HEK293T (cell line): ENCODE data around the gene RAB32.

ENCODE experiments used
- CTCF ChIA-PET: fragments of 350-600 bp; formaldehyde crosslinking; extraction: SDS; loops from one replicate; lab custom pipeline; 2021; ENCODE audit warnings: antibody characterized with exemption, inconsistent platforms; lab: Yijun Ruan, JAX
- POLR2A ChIA-PET: fragments of 350-600 bp; formaldehyde crosslinking; extraction: SDS; loops from one replicate; lab custom pipeline; 2020; ENCODE audit warnings: antibody characterized with exemption, inconsistent platforms; lab: Yijun Ruan, JAX
- DNase-seq: peaks from one replicate; pipeline ENCODE4 v3.0.0; 2012; ENCODE audit warnings: mixed read lengths; ENCODE audit errors: extremely low spot score
- ARNT ChIP-seq: fragments of 450-650 bp; IDR thresholded peaks from 2 replicates; pipeline ENCODE4 v1.6.1; 2017; ENCODE audit warnings: mild to moderate bottlenecking
- BHLHE40 ChIP-seq: fragments of 450-650 bp; IDR thresholded peaks from 2 replicates; pipeline ENCODE4 v1.6.1; 2016; ENCODE audit warnings: mild to moderate bottlenecking, moderate library complexity, borderline replicate concordance
- CTBP1 ChIP-seq: fragments of 450-650 bp; IDR thresholded peaks from 2 replicates; pipeline ENCODE4 v1.6.1; 2016; ENCODE audit warnings: borderline replicate concordance
- ELF4 ChIP-seq: fragments of 450-650 bp; IDR thresholded peaks from 2 replicates; pipeline ENCODE4 v1.6.1; 2017; ENCODE audit warnings: antibody characterized with exemption
- FOXA1 ChIP-seq: fragments of 450-650 bp; IDR thresholded peaks from 2 replicates; pipeline ENCODE4 v1.6.1; 2016; ENCODE audit warnings: mild to moderate bottlenecking
- FOXK2 ChIP-seq: fragments of 450-650 bp; IDR thresholded peaks from 2 replicates; pipeline ENCODE4 v1.6.1; 2016; ENCODE audit warnings: mild to moderate bottlenecking
- FOXM1 ChIP-seq: fragments of 450-650 bp; IDR thresholded peaks from 2 replicates; pipeline ENCODE4 v1.6.1; 2017; ENCODE audit warnings: mild to moderate bottlenecking, borderline replicate concordance
- HDGF ChIP-seq: fragments of 450-650 bp; IDR thresholded peaks from 2 replicates; pipeline ENCODE4 v1.6.1; 2017; ENCODE audit warnings: antibody characterized with exemption, borderline replicate concordance
- L3MBTL2 ChIP-seq: fragments of 450-650 bp; conservative IDR thresholded peaks from 2 replicates; pipeline ENCODE4 v1.6.1; 2016; ENCODE audit warnings: mild to moderate bottlenecking
- LEF1 ChIP-seq: fragments of 450-650 bp; IDR thresholded peaks from 2 replicates; pipeline ENCODE4 v1.6.1; 2017; ENCODE audit warnings: mild to moderate bottlenecking, borderline replicate concordance
- NFRKB ChIP-seq: fragments of 450-650 bp; IDR thresholded peaks from 2 replicates; pipeline ENCODE4 v1.6.1; 2016; ENCODE audit warnings: mild to moderate bottlenecking, moderate library complexity
- PKNOX1 ChIP-seq: fragments of 450-650 bp; IDR thresholded peaks from 2 replicates; pipeline ENCODE4 v1.6.1; 2016
- SP1 ChIP-seq: fragments of 450-650 bp; IDR thresholded peaks from 2 replicates; pipeline ENCODE4 v1.6.1; 2017
- SUZ12 ChIP-seq: fragments of 450-650 bp; IDR thresholded peaks from 2 replicates; pipeline ENCODE4 v1.6.1; 2016; ENCODE audit warnings: mild to moderate bottlenecking
- TARDBP ChIP-seq: fragments of 450-650 bp; IDR thresholded peaks from 2 replicates; pipeline ENCODE4 v1.6.1; 2016
- ZNF384 ChIP-seq: fragments of 450-650 bp; IDR thresholded peaks from 2 replicates; pipeline ENCODE4 v1.6.1; 2016

The RAB32 gene

GRCh38 chr6:146542881-146543210 lies 787 bp upstream of the RAB32 start:
- ChIA-PET POLR2A (no interaction called here), CTCF (no interaction called here)
- DNase-seq, result no peak
- no peak for TF ChIP-seq CTBP1

GRCh38 chr6:146543940-146544615 lies 445 bp downstream of the RAB32 start:
- ChIA-PET CTCF (interaction anchor here (0.6 to 0.7 kb wide), 2 partner anchors 34 to 505 kb away, joined by 3 read pairs; no protein-coding TSS in a partner anchor), POLR2A (interaction anchor here (0.7 kb wide), 1 partner anchor 136 kb away, joined by 3 read pairs; no protein-coding TSS in a partner anchor)
- peak; percentile 67 for TF ChIP-seq L3MBTL2
- no peak for TF ChIP-seq HDGF
- DNase-seq, result peak; percentile 34

GRCh38 chr6:146544616-146545182 lies 1.1 kb downstream of the RAB32 start:
- TF ChIP-seq FOXM1, result no peak
- no peak for TF ChIP-seq SP1
- no peak for TF ChIP-seq SUZ12
- DNase-seq, result no peak
- ChIA-PET CTCF (interaction anchor here (0.6 to 1.4 kb wide), 2 partner anchors 10 to 197 kb away, joined by 3 read pairs; no protein-coding TSS in a partner anchor), POLR2A (no interaction called here)

- no peak for DNase-seq
- no peak for TF ChIP-seq L3MBTL2
- TF ChIP-seq ZNF384, result no peak
- no peak for TF ChIP-seq ARNT
- TF ChIP-seq PKNOX1, result no peak
- no peak for TF ChIP-seq BHLHE40
- TF ChIP-seq HDGF, result no peak
- no peak for TF ChIP-seq LEF1
- TF ChIP-seq FOXM1, result no peak
- TF ChIP-seq FOXA1, result no peak
- no peak for TF ChIP-seq CTBP1
- TF ChIP-seq NFRKB, result no peak
- TF ChIP-seq TARDBP, result no peak
- no peak for TF ChIP-seq ELF4
- TF ChIP-seq SUZ12, result no peak
- TF ChIP-seq FOXK2, result no peak
- TF ChIP-seq SP1, result no peak
- POLR2A ChIA-PET, result no interaction called here
- CTCF ChIA-PET, result interaction anchor here (0.6 to 1.4 kb wide), 3 partner anchors 9 to 196 kb away, joined by 3 to 8 read pairs (median 3); partner anchors contain the start of gene ADGB
These were observed 1.9 kb downstream of the RAB32 start for GRCh38 chr6:146545581-146545980.

GRCh38 chr6:146546443-146547043 lies 2.9 kb downstream of the RAB32 start:
- CTCF ChIA-PET, result interaction anchor here (0.6 kb wide), 1 partner anchor 321 kb away, joined by 5 read pairs; no protein-coding TSS in a partner anchor
- DNase-seq, result no peak
- POLR2A ChIA-PET, result interaction anchor here (0.6 kb wide), 2 partner anchors 90 to 953 kb away, joined by 3 read pairs; no protein-coding TSS in a partner anchor
- TF ChIP-seq FOXM1 (no peak), NFRKB (no peak), LEF1 (no peak), CTBP1 (no peak)

- DNase-seq, result no peak
- no peak for TF ChIP-seq HDGF
- TF ChIP-seq SUZ12, result no peak
- TF ChIP-seq ARNT, result no peak
- no peak for TF ChIP-seq ELF4
- TF ChIP-seq FOXA1, result no peak
- no peak for TF ChIP-seq NFRKB
- no peak for TF ChIP-seq ZNF384
- no peak for TF ChIP-seq BHLHE40
- no peak for TF ChIP-seq SP1
- TF ChIP-seq FOXM1, result no peak
- POLR2A ChIA-PET, result no interaction called here
- CTCF ChIA-PET, result no interaction called here
These were observed 4.3 kb downstream of the RAB32 start for GRCh38 chr6:146547889-146548288.

GRCh38 chr6:146548898-146549374 lies 5.3 kb downstream of the RAB32 start:
- TF ChIP-seq TARDBP, result no peak
- TF ChIP-seq HDGF, result no peak
- TF ChIP-seq ARNT, result no peak
- TF ChIP-seq PKNOX1, result no peak
- no peak for TF ChIP-seq NFRKB
- TF ChIP-seq ZNF384, result no peak
- no peak for TF ChIP-seq LEF1
- no peak for TF ChIP-seq ELF4
- no peak for TF ChIP-seq FOXK2
- TF ChIP-seq SP1, result no peak
- no peak for TF ChIP-seq CTBP1
- no peak for TF ChIP-seq SUZ12
- ChIA-PET CTCF (no interaction called here), POLR2A (no interaction called here)
- DNase-seq, result no peak
